Right ventricle myocardium inferior (tissue), 1 donor: ENCODE data around the gene SLC32A1. TPM values are rescaled to one million over a fixed set of nuclear protein-coding genes. Genes with fewer than 3 reads are reported as not detected.

Source experiments
- ATAC-seq: fragments of 200-7000 bp; cut with Tn5 transposase; one replicate; pipeline ENCODE4 v1.9.1; 2020; ENCODE audit warnings: mild to moderate bottlenecking, moderate library complexity
- DNase-seq: peaks from one replicate; pipeline ENCODE4 v3.0.0; 2021; ENCODE audit errors: missing footprints
- intact Hi-C: fragments of 100-400 bp; cut with DNase I; formaldehyde crosslinking; loops from one replicate; pipeline ENCODE4 v1.11.0; 2022
- total RNA-seq: library from RNA; stranded (reverse); fragmentation: NEBNext Ultra II Directional; extraction: Animal tissue kit (Norgen Biotek cat#: 25700); gene quantifications from one replicate; pipeline ENCODE4 v1.2.1, GENCODE V29; 2021
- donor health status: DM: no; HTN: yes; CAD: no; lungs with severe emphysema.

The SLC32A1 gene
- total RNA-seq, 1 donor from 2014 or later, result not detected

- no peak for DNase-seq
- ATAC-seq, result no peak
- intact Hi-C loops, result no loop called here
Observed at GRCh38 chr20:38776363-38776762, 52.1 kb downstream of the SLC32A1 start.

Other genes with a start within 250 kb of the SLC32A1 start
- gene ADIG, start 143.3 kb upstream of the SLC32A1 start, total RNA-seq, result 0.43 TPM
- gene ARHGAP40, start 122.7 kb upstream of the SLC32A1 start, total RNA-seq, result not detected
- gene ACTR5, start 24.0 kb downstream of the SLC32A1 start, total RNA-seq, result 2.6 TPM
- gene PPP1R16B, start 81.2 kb downstream of the SLC32A1 start, total RNA-seq, result 9.0 TPM
- gene FAM83D, start 201.9 kb downstream of the SLC32A1 start, total RNA-seq, result 0.49 TPM
- gene DHX35, start 237.9 kb downstream of the SLC32A1 start, total RNA-seq, result 11.0 TPM